Fibroblast of peridontal ligament (primary cell): ENCODE results near the gene PKIB.
"Not testable (repeated sequence)": the region's sequence is repeated elsewhere in the genome, so short reads cannot be mapped to it uniquely, and the experiment has no call there.

Experiments
- DNase-seq: peaks from one replicate; pipeline ENCODE4 v3.0.0-alpha.2; 2010; ENCODE audit errors: extremely low read depth

Gene PKIB

DNA sequence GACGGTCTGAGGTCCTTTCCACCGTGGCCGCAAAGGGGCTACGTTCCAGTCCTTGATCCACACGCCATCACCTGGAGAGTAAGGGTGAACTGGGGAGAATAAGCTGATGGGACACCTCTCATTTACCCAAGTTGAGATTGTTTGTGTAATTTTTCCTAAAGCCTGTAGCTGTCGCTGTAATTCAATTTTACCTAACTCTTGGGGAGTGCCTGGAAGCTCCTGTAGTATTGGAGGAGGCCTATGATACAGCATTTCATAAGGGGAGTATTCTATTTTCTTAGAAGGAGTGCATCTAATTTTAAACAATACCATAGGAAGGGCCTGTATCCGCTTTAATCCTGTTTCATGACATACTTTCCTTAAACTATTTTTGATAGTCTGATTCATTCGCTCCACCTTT, 134.0 kb downstream of the PKIB start:
- peak; percentile 27 for DNase-seq

- not testable (repeated sequence) for DNase-seq
Observed at GRCh38 chr6:122744856-122745255, 134.7 kb downstream of the PKIB start.

GRCh38 chr6:122746688-122747087, 136.5 kb downstream of the PKIB start:
- DNase-seq, result no peak

DNA sequence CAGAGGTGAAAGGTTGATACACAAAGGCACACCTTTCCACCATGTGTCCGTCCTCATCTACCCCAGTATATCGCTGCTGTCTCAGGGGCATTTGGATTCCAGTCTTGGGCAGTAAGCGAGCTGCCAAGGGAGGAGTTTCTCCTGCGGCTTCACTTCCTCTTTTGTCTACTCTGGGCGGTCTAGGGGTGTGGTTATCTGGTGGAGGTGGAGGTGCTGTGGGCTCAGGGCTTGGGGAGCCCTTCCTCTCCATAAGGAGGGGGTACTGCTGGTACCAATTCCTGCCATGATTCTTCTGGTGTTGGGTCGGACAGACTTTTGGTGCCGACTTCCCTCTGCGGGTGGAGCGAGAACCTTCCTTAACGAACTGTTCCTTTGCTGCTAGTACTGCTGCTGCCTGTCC, 137.4 kb downstream of the PKIB start:
- no peak for DNase-seq

DNA sequence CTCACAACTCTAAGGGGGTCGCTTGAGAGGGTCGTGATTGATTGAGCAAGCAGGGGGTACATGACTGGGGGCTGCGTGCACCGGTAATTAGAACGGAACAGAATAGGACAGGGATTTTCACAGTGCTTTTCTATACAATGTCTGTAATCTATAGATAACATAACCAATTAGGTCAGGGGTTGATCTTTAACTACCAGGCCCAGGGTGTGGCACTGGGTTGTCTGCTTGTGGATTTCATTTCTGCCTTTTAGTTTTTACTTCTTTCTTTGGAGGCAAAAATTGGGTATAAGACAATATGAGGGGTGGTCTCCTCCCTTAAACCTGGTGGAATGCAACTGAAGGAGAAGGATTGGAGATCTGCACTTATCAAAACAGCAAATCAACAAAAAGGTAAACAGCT, 138.7 kb downstream of the PKIB start:
- not testable (repeated sequence) for DNase-seq

DNA sequence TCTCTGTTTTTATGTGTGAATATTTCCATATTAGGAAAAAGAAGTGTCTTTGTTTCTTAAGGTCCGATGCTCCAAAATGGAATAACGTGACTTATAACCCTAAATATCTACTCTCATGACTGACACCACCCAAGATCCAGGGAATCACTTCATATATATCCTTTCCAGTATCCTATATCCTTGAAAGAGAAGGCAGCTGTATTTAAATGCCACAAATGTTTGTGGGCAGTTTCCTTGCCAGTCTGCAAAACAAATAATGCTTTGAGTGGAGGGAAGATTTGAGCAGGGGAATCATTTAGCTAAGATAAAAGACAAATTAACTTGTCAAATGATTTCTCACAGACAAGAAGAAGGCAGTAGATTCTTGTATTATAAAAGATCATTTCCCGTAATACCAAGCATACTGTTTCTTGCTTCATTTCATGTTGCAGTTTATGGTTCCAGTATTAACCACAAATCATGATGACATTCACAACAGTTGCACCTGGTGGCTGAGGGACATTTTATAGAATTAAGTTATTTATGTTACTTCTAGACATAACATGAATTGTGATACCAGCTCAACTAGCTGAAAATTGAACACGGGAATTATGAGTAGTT, 139.3 kb downstream of the PKIB start:
- DNase-seq, result peak; percentile 25

DNA sequence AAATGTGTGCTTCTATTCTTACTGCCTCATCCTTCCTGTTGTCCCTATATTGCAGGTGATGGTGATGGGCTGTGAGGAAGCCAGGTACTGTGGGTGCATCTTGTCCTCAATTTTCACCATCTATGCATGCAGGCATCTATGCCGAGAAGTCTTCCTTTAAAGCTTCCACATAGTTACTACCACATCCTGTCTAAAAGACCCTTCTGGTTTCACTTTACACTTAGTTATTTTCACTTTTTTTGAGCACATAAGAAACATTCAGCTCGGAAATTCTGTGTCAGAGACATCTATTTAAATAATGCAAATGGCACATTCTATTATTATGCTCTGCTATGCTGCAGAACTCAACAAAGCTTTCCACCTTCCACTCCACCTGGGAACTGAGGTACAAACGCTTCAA, 141.1 kb downstream of the PKIB start:
- no peak for DNase-seq

DNA sequence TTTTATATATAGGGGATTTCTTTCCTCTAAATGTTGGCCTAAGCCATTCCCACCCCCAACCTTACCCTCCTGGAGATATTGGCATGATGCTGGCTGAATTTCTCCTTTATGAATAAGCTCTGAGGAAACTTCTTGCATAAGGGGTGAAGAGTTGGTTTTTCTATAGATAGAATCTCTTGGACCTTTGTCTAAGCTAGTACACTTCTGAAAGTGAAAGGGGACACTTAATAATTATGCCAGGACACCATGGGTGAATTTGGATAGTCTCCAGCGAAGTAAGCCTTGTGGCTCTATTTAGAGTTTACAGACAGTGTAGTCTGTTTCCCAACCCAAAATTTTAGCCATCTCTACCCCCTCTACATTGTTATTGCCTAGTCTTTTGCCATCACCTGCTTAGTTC, 142.3 kb downstream of the PKIB start:
- DNase-seq, result no peak

- DNase-seq, result no peak
Observed at GRCh38 chr6:122753000-122753687, 142.9 kb downstream of the PKIB start.

DNA sequence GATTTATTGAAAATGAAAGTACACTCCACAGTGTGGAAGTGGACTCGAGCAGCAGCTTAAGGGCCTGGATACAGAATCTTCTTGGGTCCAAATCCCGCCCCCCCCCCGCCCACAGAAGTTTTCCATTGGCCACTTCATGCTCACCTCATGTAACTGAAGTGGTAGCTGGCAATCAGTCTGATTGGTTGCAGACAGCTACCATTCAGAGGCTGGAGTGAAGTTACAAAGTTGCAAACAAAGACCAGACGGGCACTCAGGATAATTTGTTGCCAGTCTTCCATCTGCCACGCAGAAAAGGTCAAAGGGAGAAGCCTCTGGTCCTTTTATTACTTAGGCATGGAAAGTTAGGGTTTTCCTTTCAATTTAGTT, 143.5 kb downstream of the PKIB start:
- peak; percentile 84 for DNase-seq

DNA sequence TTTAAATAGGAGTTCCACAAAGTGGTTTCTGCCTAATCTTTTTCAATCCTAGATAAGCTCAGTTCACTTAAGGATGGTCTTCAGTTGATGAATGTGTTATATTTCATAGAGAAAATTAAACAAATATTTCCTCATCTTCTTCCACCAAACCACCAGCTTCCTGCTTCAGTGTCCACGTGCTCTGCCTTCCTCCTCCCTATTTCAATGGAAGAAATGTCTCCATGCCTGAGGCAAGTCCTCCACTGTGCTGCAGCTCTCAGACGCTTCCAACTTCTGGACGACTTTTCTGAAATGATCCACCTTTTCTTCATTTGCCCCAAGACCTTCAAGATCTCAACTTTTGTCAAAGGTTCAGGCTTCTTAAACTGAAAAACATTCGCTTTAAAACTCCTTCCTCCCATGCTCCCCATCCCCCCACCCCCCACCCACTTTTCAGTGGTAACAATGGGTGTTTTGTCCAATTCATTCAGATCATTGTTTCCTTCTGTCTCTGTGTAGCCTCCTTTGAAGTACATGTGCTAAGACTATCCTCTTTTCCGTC, 144.1 kb downstream of the PKIB start:
- no peak for DNase-seq

- no peak for DNase-seq
Observed at GRCh38 chr6:122755901-122756300, 145.7 kb downstream of the PKIB start.

DNA sequence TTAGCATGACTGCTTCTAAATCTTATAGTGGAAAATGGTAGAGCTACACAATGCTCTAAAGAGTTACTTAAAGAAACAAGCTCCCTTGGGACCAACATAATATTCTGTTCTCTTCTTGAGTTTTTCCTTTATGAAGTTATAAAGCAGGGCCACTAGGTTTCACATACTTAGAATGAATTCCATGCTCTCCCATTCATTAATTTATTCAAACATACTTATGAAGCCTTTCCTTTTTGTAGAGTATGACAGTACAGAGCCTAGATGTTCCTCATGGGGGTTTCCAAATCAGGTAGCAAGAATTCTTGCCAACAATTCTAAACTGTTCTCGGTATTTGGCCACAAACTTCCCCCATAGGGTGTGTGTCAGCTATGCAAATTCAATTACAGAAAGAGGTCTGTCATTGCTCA, 148.7 kb downstream of the PKIB start:
- DNase-seq, result no peak

DNA sequence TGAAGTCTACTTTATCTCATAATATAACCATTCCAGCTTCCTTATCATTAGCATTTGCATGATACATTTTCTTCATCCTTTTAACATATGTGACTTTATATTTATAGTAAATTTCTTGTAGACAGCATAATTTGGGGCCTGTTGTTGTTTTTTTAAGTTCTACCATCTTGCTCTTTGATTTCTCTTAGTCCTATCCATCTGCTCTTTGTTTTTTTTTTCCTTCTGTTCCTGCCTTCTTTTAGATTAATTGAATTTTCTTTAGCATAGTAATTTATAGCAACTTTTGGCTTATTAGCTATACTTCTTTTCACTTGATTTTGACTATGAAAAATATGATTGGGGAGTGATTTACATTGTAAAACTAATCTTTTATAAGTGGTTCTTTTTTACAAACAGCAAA, 150.1 kb downstream of the PKIB start:
- DNase-seq, result no peak

GRCh38 chr6:122766256-122766655, 156.1 kb downstream of the PKIB start:
- DNase-seq, result no peak

DNA sequence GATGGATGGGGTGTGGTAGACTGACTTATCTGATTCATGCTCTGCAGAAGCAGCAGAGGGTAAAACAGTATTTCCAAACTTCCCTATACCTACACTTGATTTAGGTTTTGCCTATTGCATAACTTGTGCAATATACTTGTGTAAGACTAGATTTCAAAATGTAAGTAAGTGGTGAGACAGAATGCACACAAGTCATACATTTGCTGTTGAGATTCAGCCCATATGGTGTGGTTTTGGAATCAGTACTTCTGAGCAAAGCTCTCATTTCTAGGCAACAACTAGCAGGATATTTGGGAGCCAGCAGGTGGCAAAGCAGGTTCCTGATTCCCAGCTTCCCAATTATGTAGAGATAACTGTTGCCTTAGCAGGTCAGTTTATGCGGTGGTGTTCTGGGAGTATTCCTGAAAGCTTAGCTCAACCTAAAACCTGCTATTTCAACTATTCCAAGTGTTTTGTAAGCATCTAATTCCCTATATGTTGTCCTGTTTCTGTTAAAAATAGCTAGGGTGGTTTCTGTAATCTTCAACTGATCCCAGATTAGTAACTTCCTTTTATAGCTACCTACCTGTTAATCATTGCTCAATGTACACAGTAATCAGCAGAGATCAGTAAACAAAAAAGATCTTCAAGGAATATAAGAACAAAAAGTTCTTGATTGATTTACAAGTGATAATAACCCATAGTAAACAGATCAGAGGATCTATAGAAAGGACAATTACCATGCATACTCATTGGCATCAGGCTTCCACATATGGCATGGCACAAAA, 160.8 kb downstream of the PKIB start:
- DNase-seq, result no peak

GRCh38 chr6:122772724-122773415, 162.7 kb downstream of the PKIB start:
- DNase-seq, result no peak
